DOHH2 (cell line): Measurements from ENCODE around the gene MAP2K5.

Experiments
- CTCF ChIP-seq: fragments of 200-600 bp; sonication (generic); IDR thresholded peaks from one replicate; pipeline ENCODE4 v1.5.1; 2014; ENCODE audit warnings: antibody characterized with exemption, mild to moderate bottlenecking, low read depth, low read length; ENCODE audit not compliant: poor library complexity, severe bottlenecking
- EZH2phosphoT487 ChIP-seq: fragments of 200-600 bp; sonication (generic); IDR thresholded peaks from 2 replicates; pipeline ENCODE4 v1.6.1; 2017; ENCODE audit warnings: borderline replicate concordance, mild to moderate bottlenecking, antibody characterized with exemption, low read length, moderate library complexity, mixed read lengths

GRCh38 chr15:67678993-67679392 lies 136.5 kb downstream of the MAP2K5 start:
- no peak for TF ChIP-seq CTCF
- TF ChIP-seq EZH2phosphoT487 = no peak
